Esophagus muscularis mucosa (tissue), 4 donors: Measurements from ENCODE around the gene MFSD12. TPM values are rescaled to one million over a fixed set of nuclear protein-coding genes. Genes with fewer than 3 reads are reported as not detected.
A peak's percentile ranks its signal among the peaks of the same experiment; 100 is the strongest.

Source experiments
- DNase-seq: peaks from one replicate; pipeline ENCODE4 v3.0.0-alpha.2; 2017; ENCODE audit errors: extremely low spot score
- H3K27ac ChIP-seq, 4 donors: fragments of 200-600 bp; sonication (generic); replicated peaks in 1 of 4; 1 replicate in 3 of 4; 2 replicates in 1 of 4; pipeline ENCODE4 v1.5.1; 2016 to 2019; ENCODE audit warnings: mild to moderate bottlenecking in 1 of 4
- H3K27me3 ChIP-seq, 4 donors: fragments of 200-600 bp; sonication (generic); one replicate each; pipeline versions ENCODE4 v1.5.1 to v1.6.0; 2016 to 2019
- H3K36me3 ChIP-seq, 4 donors: fragments of 200-600 bp; sonication (generic); one replicate each; pipeline ENCODE4 v1.5.1; 2016 to 2019
- H3K4me1 ChIP-seq, 4 donors: fragments of 200-600 bp; sonication (generic); one replicate each; pipeline ENCODE4 v1.5.1; 2016 to 2019
- H3K4me3 ChIP-seq, 4 donors: fragments of 200-600 bp; sonication (generic); 1 replicate in 2 of 4; 2 replicates in 2 of 4; pipeline ENCODE4 v1.5.1; 2016 to 2019; ENCODE audit warnings: mild to moderate bottlenecking in 4 of 4, moderate library complexity in 1 of 4
- H3K9me3 ChIP-seq, 4 donors: fragments of 200-600 bp; sonication (generic); 1 replicate in 3 of 4; 2 replicates in 1 of 4; pipeline ENCODE4 v1.5.1; 2016 to 2019
- EP300 ChIP-seq: sonication (generic); formaldehyde crosslinking; IDR thresholded peaks from one replicate; pipeline ENCODE4 v1.6.1; 2017; ENCODE audit warnings: antibody characterized with exemption
- POLR2A ChIP-seq: fragments of 450-650 bp; IDR thresholded peaks from one replicate; pipeline ENCODE4 v1.6.1; 2017; ENCODE audit warnings: antibody characterized with exemption, moderate library complexity, mild to moderate bottlenecking, low read depth
- POLR2AphosphoS5 ChIP-seq, 2 donors: sonication (generic); formaldehyde crosslinking; IDR thresholded peaks; one replicate each; pipeline ENCODE4 v1.6.1; 2017; ENCODE audit warnings: antibody characterized with exemption in 2 of 2
- WGBS: methylation state at CpG from one replicate; pipeline ENCODE4 v1.1.5; 2018; 5-methylcytosine and 5-hydroxymethylcytosine counted together
- intact Hi-C: fragments of 100-400 bp; cut with DNase I; formaldehyde crosslinking; loops from one replicate; pipeline ENCODE4 v1.15.1; 2023
- total RNA-seq, 4 donors: library from RNA; depleted of rRNA; stranded (reverse); fragments of >200 nt; gene quantifications; one replicate each; pipeline versions ENCODE4 v1.1.0 to v1.2.1, GENCODE V29; 2016
- TF ChIP-seq, protein P1 (sequence below), 3 experiments: fragments of 200-600 bp in 2 of 3; fragments of 450-650 bp in 1 of 3; sonication (generic) in 2 of 3; IDR thresholded peaks; one replicate each; pipeline ENCODE4 v1.5.1; 2017 to 2019; ENCODE audit warnings: antibody characterized with exemption in 3 of 3, mild to moderate bottlenecking in 2 of 3, moderate library complexity in 1 of 3

MFSD12 gene
- total RNA-seq, 4 donors from 2014 or later, result 28.2 to 87.0 (median 62.4) TPM

DNA sequence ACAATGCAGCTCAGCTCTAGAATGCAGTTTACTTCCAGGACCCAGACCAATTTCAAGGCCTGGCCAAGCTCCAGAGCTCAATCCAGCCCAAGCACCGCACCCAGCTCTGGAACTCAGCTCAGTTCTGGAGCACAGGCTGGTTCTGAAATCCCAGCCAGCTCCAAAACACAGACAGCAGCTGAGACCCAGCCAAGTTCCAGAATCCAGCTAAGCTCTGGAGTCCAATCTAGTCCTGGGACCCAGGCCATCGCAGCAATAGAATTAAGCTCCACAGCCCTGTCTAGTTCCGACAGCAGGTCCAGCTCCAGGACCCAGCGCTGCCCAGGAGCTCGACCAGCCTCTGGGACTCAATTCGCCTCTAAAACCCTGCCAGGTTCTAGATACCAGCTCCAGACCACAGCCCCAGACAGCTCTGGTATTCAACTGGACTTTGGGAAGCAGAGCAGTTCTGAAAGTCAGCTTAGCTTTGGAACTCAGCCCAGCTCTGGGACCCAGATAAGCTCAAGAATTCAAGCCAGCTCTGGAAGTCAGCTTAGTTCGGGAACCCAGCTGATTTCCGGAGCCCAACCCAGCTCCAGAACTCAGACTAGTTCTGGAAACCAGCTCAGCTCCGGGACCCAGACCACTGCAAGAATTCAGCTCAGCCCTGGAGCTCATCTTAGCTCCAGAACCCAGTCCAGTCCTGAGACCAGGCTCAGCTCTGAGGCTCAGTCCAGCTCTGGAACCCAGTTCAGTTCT is 34.7 kb upstream of the MFSD12 start:
- intact Hi-C loops, result no loop called here
- no peaks in the 10 kb centered on the region for H3K27me3 ChIP-seq

DNA sequence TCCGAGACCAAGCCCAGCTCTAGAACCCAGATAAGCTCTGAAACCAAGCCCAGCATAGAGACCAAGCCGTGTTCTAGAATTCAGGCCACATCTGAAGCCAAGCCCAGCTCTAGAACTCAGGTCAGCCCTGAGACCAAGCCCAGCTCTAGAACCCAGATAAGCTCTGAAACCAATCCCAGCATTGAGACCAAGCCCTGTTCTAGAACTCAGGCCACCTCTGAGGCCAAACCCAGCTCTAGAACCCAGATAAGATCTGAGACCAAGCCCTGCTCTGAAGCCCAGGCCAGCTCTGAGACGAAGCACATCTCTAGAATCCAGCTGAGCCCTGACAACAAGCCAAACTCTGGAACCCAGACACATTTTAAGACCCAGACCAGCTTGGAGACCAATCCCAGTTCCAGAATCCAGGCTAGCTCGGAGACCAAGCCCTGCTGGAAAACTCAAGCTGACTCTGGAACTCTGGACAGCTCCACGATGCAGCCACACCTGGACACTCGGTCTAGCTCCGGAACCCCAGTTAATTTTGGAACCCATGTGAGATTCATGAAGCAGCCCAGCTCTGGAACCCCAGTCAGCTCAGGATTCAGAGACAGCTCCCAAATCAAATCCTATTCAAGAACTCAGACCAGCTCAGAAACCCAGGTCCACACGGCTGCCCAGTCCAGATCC is 33.7 kb upstream of the MFSD12 start:
- Histone ChIP-seq H3K36me3 (peaks cover 0 to 14% (median 3%) of the 10 kb centered on the region in 4 donors), H3K27ac (no peak overlapping the region), H3K4me1 (peaks cover 13 to 14% (median 13%) of the 10 kb centered on the region in 4 donors), H3K4me3 (no peak overlapping the region), H3K9me3 (no peaks in the 10 kb centered on the region), H3K27me3 (peaks cover 0 to 5% (median 0%) of the 10 kb centered on the region in 4 donors)
- intact Hi-C loops, result no loop called here
- 88% methylated on average over 3 of the region's 8 CpGs for WGBS
- DNase-seq, result no peak
- TF ChIP-seq POLR2A (no peak), POLR2AphosphoS5 (IDR thresholded peaks at IDR 0.05) (no peak), EP300 (no peak)
- TF ChIP-seq, protein P1, sequence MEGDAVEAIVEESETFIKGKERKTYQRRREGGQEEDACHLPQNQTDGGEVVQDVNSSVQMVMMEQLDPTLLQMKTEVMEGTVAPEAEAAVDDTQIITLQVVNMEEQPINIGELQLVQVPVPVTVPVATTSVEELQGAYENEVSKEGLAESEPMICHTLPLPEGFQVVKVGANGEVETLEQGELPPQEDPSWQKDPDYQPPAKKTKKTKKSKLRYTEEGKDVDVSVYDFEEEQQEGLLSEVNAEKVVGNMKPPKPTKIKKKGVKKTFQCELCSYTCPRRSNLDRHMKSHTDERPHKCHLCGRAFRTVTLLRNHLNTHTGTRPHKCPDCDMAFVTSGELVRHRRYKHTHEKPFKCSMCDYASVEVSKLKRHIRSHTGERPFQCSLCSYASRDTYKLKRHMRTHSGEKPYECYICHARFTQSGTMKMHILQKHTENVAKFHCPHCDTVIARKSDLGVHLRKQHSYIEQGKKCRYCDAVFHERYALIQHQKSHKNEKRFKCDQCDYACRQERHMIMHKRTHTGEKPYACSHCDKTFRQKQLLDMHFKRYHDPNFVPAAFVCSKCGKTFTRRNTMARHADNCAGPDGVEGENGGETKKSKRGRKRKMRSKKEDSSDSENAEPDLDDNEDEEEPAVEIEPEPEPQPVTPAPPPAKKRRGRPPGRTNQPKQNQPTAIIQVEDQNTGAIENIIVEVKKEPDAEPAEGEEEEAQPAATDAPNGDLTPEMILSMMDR (IDR thresholded peaks at IDR 0.05), result no peak

More for the DNA sequence above, 34.7 kb upstream of the MFSD12 start:
- no peak overlapping the region for H3K4me3 ChIP-seq
- peaks cover 4 to 7% (median 4%) of the 10 kb centered on the region in 4 donors for H3K4me1 ChIP-seq
- H3K9me3 ChIP-seq, result no peaks in the 10 kb centered on the region
- no peak for DNase-seq
- 100% methylated on average over 1 of the region's 9 CpGs for WGBS
- TF ChIP-seq EP300, result no peak
- no peak for TF ChIP-seq POLR2AphosphoS5 (IDR thresholded peaks at IDR 0.05)
- peaks cover 0 to 14% (median 5%) of the 10 kb centered on the region in 4 donors for H3K36me3 ChIP-seq
- peak overlapping the region in 2 of 4 donors; percentile 10 to 34 for H3K27ac ChIP-seq

DNA sequence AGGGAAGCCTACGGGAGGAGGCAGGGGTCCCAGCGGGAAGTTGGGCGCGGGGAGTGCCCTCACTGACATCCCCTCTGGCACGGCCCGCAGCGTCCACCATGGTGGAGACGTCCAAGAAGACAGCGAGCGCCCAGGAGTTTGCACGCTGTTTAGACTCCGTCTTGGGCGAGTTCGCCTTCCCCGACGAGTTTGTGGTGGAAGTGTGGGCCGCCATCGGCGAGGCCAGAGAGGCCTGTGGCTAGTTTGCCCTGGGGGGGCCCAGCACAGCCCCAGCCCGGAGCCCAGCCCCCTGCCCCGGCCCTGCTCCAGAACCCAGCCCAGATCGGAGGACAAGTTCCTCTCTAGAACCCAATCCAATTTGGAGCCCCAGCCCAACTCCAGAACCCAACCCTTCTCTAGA is 32.6 kb upstream of the MFSD12 start:
- TF ChIP-seq POLR2AphosphoS5 (IDR thresholded peaks at IDR 0.05), result no peak
- TF ChIP-seq EP300, result no peak
- no peak for TF ChIP-seq POLR2A
- WGBS, result 91% methylated on average over 17 of the region's 22 CpGs
- no peak for DNase-seq
- H3K9me3 ChIP-seq, result no peaks in the 10 kb centered on the region
- intact Hi-C loops, result no loop called here
- peaks cover 0 to 15% (median 0%) of the 10 kb centered on the region in 4 donors for H3K27me3 ChIP-seq
- peaks cover 0 to 4% (median 0%) of the 10 kb centered on the region in 4 donors for H3K36me3 ChIP-seq
- H3K4me3 ChIP-seq, result no peak overlapping the region
- no peak overlapping the region for H3K27ac ChIP-seq
- H3K4me1 ChIP-seq, result peaks cover 21 to 25% (median 25%) of the 10 kb centered on the region in 4 donors

DNA sequence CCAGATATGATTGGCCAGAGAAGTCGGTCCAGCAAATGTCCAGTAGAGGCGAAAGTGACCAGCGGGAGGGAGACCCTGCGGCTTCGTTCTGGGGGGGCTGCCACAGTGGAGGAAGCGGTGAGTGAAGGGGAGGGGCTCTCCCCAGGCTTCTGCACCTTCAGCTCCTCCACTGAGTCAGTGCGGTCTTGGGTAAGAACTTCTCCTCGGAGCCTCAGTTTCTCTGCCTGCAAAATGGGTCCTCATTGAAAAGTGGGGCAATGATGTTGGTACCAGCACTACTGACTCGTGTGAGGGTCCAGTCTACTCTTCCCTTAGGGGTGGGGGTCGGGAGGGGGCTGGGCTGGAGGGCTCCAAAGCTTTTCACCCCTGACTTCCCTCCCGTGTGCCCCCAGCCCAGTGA is 32.1 kb upstream of the MFSD12 start:
- WGBS, result 96% methylated on average over 8 of the region's 11 CpGs

DNA sequence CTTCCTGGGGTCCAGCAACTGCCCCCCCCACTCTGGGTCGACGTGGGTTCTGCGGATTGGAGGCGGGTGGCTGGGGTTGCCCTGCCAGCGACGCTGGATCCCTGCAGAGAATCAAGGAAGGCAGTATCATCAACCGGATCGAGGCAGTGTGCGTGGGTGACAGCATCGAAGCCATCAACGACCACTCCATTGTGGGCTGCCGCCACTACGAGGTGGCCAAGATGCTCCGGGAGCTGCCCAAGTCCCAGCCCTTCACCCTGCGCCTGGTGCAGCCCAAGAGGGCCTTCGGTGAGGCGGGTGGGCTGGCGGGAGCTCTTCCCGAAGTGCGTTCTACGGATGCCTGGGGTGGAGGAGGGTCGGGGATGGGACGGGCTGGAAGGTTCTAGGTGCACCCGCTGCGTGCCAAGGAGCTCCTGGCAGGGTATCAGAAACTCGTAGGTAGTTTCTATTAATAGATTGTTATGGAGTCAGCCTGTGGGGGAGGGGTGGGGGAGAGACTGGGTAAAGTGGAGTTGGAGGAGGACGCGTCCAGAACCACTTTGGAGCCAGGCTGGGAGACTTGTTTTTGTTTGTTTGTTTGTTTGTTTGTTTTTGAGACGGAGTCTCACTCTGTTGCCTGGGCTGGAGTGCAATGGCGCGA is 29.4 kb upstream of the MFSD12 start:
- Histone ChIP-seq H3K4me3 (peak overlapping the region; percentile 15 to 55 (median 20)), H3K36me3 (peaks cover 0 to 4% (median 0%) of the 10 kb centered on the region in 4 donors), H3K9me3 (no peaks in the 10 kb centered on the region), H3K27me3 (peaks cover 0 to 15% (median 0%) of the 10 kb centered on the region in 4 donors), H3K27ac (peak overlapping the region; percentile 61 to 84 (median 66)), H3K4me1 (peaks cover 14 to 27% (median 26%) of the 10 kb centered on the region in 4 donors)
- TF ChIP-seq POLR2A (no peak), POLR2AphosphoS5 (IDR thresholded peaks at IDR 0.05) (peak; percentile 12 to 24)
- TF ChIP-seq, protein P1 (IDR thresholded peaks at IDR 0.05), result no peak
- WGBS, result 62% methylated on average over 17 of the region's 31 CpGs
- intact Hi-C loops, result loop anchor here (1.0 kb wide), 1 partner anchor 31 kb away; no protein-coding TSS in a partner anchor
- DNase-seq, result no peak

More for the DNA sequence above, 32.1 kb upstream of the MFSD12 start:
- peaks cover 0 to 15% (median 0%) of the 10 kb centered on the region in 4 donors for H3K27me3 ChIP-seq
- H3K36me3 ChIP-seq, result peaks cover 0 to 4% (median 0%) of the 10 kb centered on the region in 4 donors
- H3K27ac ChIP-seq, result no peak overlapping the region
- no peaks in the 10 kb centered on the region for H3K9me3 ChIP-seq
- peaks cover 21 to 27% (median 26%) of the 10 kb centered on the region in 4 donors for H3K4me1 ChIP-seq
- TF ChIP-seq, protein P1 (IDR thresholded peaks at IDR 0.05), result no peak
- no peak for TF ChIP-seq POLR2A
- TF ChIP-seq EP300, result no peak
- TF ChIP-seq POLR2AphosphoS5 (IDR thresholded peaks at IDR 0.05), result no peak
- H3K4me3 ChIP-seq, result no peak overlapping the region
- no peak for DNase-seq
- intact Hi-C loops, result no loop called here
